Upper lobe of left lung (tissue), 4 donors: ENCODE data around the gene LRRTM2.

ENCODE experiments used
- EP300 ChIP-seq, 4 donors: sonication (generic); formaldehyde crosslinking; IDR thresholded peaks; one replicate each; pipeline ENCODE4 v1.5.1; 2017; ENCODE audit warnings: antibody characterized with exemption in 4 of 4, control low read depth in 2 of 4
- POLR2A ChIP-seq, 4 donors: fragments of 450-650 bp; IDR thresholded peaks; one replicate each; pipeline ENCODE4 v1.5.1; 2016 to 2017; ENCODE audit warnings: antibody characterized with exemption in 4 of 4, mild to moderate bottlenecking in 2 of 4
- POLR2AphosphoS5 ChIP-seq, 2 donors: sonication (generic); formaldehyde crosslinking; IDR thresholded peaks; one replicate each; pipeline ENCODE4 v1.5.1; 2017; ENCODE audit warnings: antibody characterized with exemption in 2 of 2
- TF ChIP-seq, protein P1 (sequence below), 6 experiments: fragments of 450-650 bp in 4 of 6; fragments of 200-600 bp in 2 of 6; sonication (generic) in 2 of 6; IDR thresholded peaks; one replicate each; pipeline ENCODE4 v1.5.1; 2016 to 2019; ENCODE audit warnings: antibody characterized with exemption in 6 of 6

DNA sequence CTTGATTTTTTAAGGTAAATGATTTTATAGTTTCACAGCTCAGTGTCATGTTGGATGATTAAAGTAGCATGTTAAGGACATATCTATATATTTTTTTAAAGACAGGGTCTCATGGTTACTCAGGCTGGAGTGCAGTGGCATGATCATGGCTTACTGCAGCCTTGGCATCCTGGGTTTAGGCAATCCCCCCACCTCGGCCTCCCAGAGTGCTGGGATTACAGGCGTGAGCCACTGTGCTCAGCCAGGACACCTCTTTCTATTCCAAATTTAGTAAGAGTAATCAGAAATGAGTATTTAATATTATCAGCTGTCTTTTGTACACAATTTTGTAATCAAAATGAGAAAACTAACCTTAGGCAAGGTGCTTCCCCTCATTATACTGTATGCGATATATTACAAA is 38.6 kb upstream of the LRRTM2 start:
- TF ChIP-seq, protein P1, sequence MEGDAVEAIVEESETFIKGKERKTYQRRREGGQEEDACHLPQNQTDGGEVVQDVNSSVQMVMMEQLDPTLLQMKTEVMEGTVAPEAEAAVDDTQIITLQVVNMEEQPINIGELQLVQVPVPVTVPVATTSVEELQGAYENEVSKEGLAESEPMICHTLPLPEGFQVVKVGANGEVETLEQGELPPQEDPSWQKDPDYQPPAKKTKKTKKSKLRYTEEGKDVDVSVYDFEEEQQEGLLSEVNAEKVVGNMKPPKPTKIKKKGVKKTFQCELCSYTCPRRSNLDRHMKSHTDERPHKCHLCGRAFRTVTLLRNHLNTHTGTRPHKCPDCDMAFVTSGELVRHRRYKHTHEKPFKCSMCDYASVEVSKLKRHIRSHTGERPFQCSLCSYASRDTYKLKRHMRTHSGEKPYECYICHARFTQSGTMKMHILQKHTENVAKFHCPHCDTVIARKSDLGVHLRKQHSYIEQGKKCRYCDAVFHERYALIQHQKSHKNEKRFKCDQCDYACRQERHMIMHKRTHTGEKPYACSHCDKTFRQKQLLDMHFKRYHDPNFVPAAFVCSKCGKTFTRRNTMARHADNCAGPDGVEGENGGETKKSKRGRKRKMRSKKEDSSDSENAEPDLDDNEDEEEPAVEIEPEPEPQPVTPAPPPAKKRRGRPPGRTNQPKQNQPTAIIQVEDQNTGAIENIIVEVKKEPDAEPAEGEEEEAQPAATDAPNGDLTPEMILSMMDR (IDR thresholded peaks at IDR 0.05): no peak
- TF ChIP-seq POLR2A (IDR thresholded peaks at IDR 0.05) (no peak), POLR2AphosphoS5 (IDR thresholded peaks at IDR 0.05) (no peak), EP300 (IDR thresholded peaks at IDR 0.05) (no peak)
